ENCODE measurements around the gene C1QTNF3.
"Not testable (repeated sequence)": the region's sequence is repeated elsewhere in the genome, so short reads cannot be mapped to it uniquely, and the experiment has no call there.

The C1QTNF3 gene

GRCh38 chr5:34047774-34048572 is 5.0 kb upstream of the C1QTNF3 start:
- no peak for DNase-seq

DNA sequence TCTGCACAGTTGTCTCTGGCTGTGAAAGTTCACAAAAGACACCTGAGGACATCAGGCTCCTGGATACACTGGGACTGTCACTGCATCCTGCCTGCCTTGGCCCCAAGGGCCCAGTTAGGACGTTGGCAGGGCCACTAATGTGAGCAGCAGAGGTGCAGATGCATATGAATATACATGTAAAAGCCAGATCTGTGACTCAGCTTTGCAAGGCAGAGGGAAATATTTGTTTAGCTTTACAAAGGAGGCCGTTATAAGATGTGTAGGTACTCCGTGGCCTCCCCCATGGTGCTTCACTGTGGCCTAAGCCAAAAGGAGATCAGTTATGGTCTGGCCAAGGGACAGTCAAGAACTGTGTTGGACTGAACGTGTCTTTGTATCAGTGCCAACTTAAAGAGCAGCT is 4.1 kb upstream of the C1QTNF3 start:
- DNase-seq = no peak

DNA sequence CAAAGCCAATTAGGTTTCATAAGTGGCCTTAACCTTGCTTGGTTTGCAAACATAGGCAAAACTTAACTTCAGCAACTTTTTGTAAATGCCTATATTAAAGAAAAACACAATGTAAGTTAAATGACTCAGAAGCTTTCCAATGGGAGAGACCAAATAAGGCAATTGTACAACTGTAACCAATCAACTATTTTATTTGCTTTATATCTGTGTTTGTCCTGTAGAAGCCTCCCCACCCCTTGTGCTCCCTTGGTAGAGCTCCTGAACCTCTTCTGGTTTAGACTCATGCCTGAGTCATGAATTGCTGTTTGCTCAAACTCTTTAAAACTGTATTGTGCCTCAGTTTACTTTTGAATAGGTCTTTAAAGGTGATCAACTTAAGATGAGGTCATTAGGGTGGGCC is 3.0 kb upstream of the C1QTNF3 start:
- DNase-seq = no peak

DNA sequence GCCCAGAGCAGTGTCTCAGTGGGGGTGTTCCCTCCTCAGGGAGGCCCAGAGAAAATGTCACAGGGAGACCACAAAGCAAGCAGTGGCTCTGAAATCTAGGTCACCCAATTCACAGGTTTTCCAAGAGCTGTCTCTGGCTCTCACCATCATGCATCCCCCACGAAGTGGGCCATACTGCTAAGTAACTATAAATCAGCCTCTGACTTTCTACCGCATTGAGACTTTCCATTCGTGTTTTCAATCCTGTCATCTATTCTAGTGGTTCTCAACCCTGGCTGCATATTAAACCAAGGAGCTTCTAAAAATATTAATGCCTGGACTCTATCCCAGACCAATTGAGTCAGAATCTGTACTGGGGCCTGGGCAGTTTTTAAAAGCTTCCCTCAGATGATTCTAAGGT is 2.0 kb upstream of the C1QTNF3 start:
- DNase-seq = peak in 1 of 5 experiments; percentile 62

- no peak for DNase-seq
Observed at GRCh38 chr5:34042321-34042720, 692 bp downstream of the C1QTNF3 start.

GRCh38 chr5:34041247-34041972 is 1.6 kb downstream of the C1QTNF3 start:
- DNase-seq = no peak

GRCh38 chr5:34040472-34040871 is 2.5 kb downstream of the C1QTNF3 start:
- no peak for DNase-seq

- DNase-seq = no peak
Observed at GRCh38 chr5:34039398-34040157, 3.4 kb downstream of the C1QTNF3 start.

GRCh38 chr5:34038838-34039237 is 4.2 kb downstream of the C1QTNF3 start:
- DNase-seq = no peak

DNA sequence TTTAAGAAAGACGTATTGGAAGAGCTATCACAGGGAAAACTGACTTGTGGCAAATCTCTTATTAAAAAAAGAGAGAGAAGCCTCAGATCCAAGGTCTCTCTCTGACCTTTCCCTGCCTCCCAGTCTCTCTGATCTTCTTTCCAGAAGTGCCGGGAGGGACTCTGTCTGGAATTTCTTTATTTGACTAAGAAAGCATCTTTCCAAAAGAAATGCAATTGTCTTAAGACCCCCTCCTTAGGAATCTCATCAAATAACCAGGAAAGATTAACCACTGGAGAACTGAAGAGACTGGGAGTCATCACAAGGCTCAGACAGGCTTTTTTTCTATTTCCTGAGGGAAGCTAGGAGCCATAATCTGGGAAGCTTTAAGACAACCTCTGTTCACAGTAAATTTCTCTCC is 4.6 kb downstream of the C1QTNF3 start:
- no peak for DNase-seq

DNA sequence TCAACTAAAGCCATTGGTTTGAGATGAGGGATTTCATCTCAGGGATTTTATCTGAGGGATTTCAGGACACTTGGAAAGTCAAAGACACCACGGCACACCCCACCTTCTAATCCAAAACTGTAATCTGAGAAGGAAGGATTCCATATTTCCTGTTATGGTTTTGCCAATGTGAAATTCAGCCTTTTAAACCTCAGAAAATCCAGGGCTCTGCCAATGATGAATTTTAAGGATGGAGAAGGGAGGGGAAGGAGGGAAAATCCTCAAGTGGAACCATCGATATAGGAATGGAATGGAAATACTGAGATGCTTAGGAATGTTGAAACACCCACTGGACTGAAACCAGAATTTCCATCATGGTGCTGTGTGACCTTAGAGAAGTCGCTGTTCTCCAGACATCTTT is 5.3 kb downstream of the C1QTNF3 start:
- DNase-seq = no peak

- DNase-seq = no peak
Observed at GRCh38 chr5:34035756-34036155, 7.3 kb downstream of the C1QTNF3 start.

GRCh38 chr5:34034534-34035327 is 8.3 kb downstream of the C1QTNF3 start:
- DNase-seq = no peak

DNA sequence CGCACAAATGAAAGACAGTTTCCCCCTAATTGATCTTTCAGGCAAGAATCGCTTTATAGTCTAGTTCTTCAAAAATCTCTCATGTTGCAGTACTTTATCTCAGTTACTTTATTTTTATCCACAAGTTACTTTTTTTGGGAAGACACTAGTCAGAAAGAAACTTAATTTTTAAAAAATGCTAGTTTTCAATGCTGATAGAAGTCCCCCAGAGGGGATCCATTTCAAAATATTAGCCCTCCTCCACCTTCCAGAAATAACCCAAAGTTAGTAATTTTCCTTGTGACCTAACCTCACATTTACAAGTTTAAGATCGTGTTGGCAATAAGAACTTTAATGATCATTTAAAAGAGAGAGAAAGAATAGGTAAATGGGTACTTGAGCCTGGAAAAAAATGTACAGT is 11.0 kb downstream of the C1QTNF3 start:
- DNase-seq = no peak

DNA sequence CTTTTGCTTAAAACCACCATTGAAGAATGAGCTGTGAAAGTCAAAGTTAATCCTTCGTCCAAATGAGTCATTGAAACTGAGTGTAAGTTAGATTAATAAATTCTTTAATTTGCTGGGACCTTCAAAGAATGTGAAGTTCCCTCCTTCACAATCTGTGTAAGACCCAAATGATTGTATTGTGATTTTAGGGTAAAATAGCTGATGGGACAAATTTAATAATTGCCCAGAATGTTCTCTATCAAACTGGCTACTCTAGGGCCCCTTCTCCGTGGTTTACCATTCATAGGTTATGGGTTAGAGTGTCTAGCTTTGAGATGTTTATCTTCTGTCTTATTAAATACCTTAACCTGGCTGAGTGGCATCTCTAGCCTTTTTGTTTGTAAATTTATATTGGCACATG is 11.9 kb downstream of the C1QTNF3 start:
- no peak for DNase-seq

DNA sequence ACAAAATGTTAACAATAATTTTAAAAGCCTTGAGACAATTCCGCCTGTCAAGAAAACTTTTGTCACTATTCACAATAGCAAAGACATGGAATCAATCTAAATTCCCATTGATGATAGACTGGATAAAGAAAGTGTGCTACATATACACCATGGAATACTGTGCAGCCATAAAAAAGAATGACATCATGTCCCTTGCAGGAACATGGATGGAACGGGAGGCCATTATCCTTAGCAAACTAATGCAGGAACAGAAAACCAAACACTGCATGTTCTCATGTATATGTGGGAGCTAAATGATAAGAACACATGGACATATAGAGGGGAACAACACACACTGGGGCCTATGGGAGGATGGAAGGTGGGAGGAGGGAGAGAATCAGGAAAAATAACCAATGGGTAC is 12.4 kb downstream of the C1QTNF3 start:
- not testable (repeated sequence) for DNase-seq

- no peak for DNase-seq
Observed at GRCh38 chr5:34030048-34030447, 13.0 kb downstream of the C1QTNF3 start.

- DNase-seq = no peak
Observed at GRCh38 chr5:34028349-34028748, 14.7 kb downstream of the C1QTNF3 start.

DNA sequence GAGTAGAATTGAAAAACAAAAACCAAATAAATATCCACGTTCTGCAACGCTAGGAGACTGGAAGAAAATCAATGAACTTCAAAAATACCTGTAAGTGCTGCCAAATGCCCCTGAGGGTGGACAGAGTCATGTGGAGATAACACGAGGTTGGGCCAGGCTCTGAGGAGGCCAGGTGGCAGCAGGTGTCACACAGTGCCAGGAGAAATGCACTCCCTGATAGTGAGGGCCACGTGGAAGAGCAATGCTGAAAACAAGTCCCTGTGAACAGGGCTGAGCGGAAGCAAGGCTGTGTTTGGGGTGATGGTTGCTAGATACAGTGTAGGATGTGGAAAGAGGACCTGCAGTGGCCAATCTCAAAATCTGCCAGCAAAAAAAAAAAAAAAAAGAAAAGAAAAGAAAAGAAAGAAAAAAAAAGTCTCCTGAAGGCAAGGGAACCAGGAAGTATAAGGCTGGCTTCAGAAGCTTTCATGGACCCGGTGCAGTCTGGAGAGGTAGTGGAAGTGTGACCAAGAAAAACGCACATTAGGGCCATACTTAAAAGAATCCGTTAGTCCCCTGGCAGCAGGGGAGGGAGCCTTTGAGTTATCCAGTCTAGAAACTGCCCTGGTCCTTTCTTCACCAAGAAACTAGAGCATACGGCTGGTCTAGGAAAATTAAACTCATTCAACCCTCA is 16.8 kb downstream of the C1QTNF3 start:
- DNase-seq = no peak

- DNase-seq = peak in 1 of 5 experiments; percentile 93
Observed at GRCh38 chr5:34022121-34022705, 20.8 kb downstream of the C1QTNF3 start.

GRCh38 chr5:34021334-34021733 is 21.7 kb downstream of the C1QTNF3 start:
- no peak for DNase-seq

- DNase-seq = no peak
Observed at GRCh38 chr5:34020726-34021125, 22.3 kb downstream of the C1QTNF3 start.
